Astrocyte (in vitro differentiated cells and primary cell): Measurements from ENCODE around the gene SOX1. TPM values are rescaled to one million over a fixed set of nuclear protein-coding genes. Genes with fewer than 3 reads are reported as not detected.

Experiments used
- DNase-seq: peaks from one replicate; pipeline ENCODE4 v3.0.0-alpha.2; 2010; ENCODE audit warnings: low read depth
- FAIRE-seq: peaks from 2 replicates; lab custom pipeline; 2011; peaks lifted over from hg19 to GRCh38; lab: Jason Lieb, UNC
- H2AFZ ChIP-seq: 2 replicates; pipeline ENCODE4 v1.6.0; 2012; ENCODE audit warnings: low read depth, low read length, inconsistent platforms
- H3K27ac ChIP-seq: 2 replicates; pipeline ENCODE4 v1.5.1; 2011; ENCODE audit warnings: low read depth, low read length, inconsistent platforms
- H3K27me3 ChIP-seq: 2 replicates; pipeline ENCODE4 v1.6.0; 2011; ENCODE audit warnings: low read length, inconsistent platforms; ENCODE audit not compliant: insufficient read depth
- H3K36me3 ChIP-seq: 2 replicates; pipeline ENCODE4 v1.5.1; 2011; ENCODE audit warnings: low read length, inconsistent platforms; ENCODE audit not compliant: insufficient read depth
- H3K4me1 ChIP-seq: 2 replicates; pipeline ENCODE4 v1.5.1; 2011; ENCODE audit warnings: low read length, inconsistent platforms; ENCODE audit not compliant: insufficient read depth
- H3K4me2 ChIP-seq: 2 replicates; pipeline ENCODE4 v1.6.0; 2012; ENCODE audit warnings: low read length, inconsistent platforms
- H3K4me3 ChIP-seq: 2 replicates; pipeline ENCODE4 v1.5.1; 2011; ENCODE audit warnings: low read depth, mild to moderate bottlenecking, low read length, inconsistent platforms; ENCODE audit not compliant: insufficient read depth
- H3K79me2 ChIP-seq: 2 replicates; pipeline ENCODE4 v1.6.0; 2012; ENCODE audit warnings: mild to moderate bottlenecking, low read length, inconsistent platforms; ENCODE audit not compliant: insufficient read depth
- H3K9ac ChIP-seq: 2 replicates; pipeline ENCODE4 v1.6.0; 2012; ENCODE audit warnings: mild to moderate bottlenecking, low read length, inconsistent platforms
- H3K9me3 ChIP-seq: 2 replicates; pipeline ENCODE4 v1.5.1; 2012; ENCODE audit warnings: low read depth, mild to moderate bottlenecking, low read length, inconsistent platforms; ENCODE audit not compliant: insufficient read depth
- H4K20me1 ChIP-seq: 2 replicates; pipeline ENCODE4 v1.6.0; 2012; ENCODE audit warnings: low read length, inconsistent platforms; ENCODE audit not compliant: insufficient read depth
- H3K27ac Mint-ChIP-seq: one replicate; pipeline ENCODE4 v1.8.0; 2021; ENCODE audit warnings: mild to moderate bottlenecking, mixed read lengths; ENCODE audit not compliant: unreplicated experiment
- H3K27me3 Mint-ChIP-seq: one replicate; pipeline ENCODE4 v1.8.0; 2021; ENCODE audit warnings: low read depth, mixed read lengths; ENCODE audit not compliant: unreplicated experiment
- H3K36me3 Mint-ChIP-seq: one replicate; pipeline ENCODE4 v1.8.0; 2021; ENCODE audit warnings: low read depth, mixed read lengths; ENCODE audit not compliant: unreplicated experiment
- H3K4me1 Mint-ChIP-seq: one replicate; pipeline ENCODE4 v1.8.0; 2021; ENCODE audit warnings: low read depth, mixed read lengths; ENCODE audit not compliant: unreplicated experiment
- H3K4me3 Mint-ChIP-seq: one replicate; pipeline ENCODE4 v1.8.0; 2021; ENCODE audit warnings: mild to moderate bottlenecking, moderate library complexity, mixed read lengths; ENCODE audit not compliant: unreplicated experiment
- H3K9me3 Mint-ChIP-seq: one replicate; pipeline ENCODE4 v1.8.0; 2021; ENCODE audit warnings: mild to moderate bottlenecking, mixed read lengths; ENCODE audit not compliant: unreplicated experiment
- CTCF ChIP-seq: IDR thresholded peaks from 2 replicates; pipeline ENCODE4 v1.5.1; 2011; ENCODE audit warnings: low read depth, mild to moderate bottlenecking, inconsistent platforms, low read length, moderate library complexity; ENCODE audit not compliant: insufficient read depth
- EZH2 ChIP-seq: IDR thresholded peaks from 2 replicates; pipeline ENCODE4 v1.6.1; 2012; ENCODE audit warnings: mild to moderate bottlenecking, low read length, inconsistent platforms; ENCODE audit not compliant: insufficient read depth
- total RNA-seq: library from RNA; stranded (reverse); gene quantifications from 2 replicates; pipeline ENCODE4 v1.2.1, GENCODE V29; 2021

SOX1 gene
- total RNA-seq, 1 donor from 2014 or later: not detected

DNA sequence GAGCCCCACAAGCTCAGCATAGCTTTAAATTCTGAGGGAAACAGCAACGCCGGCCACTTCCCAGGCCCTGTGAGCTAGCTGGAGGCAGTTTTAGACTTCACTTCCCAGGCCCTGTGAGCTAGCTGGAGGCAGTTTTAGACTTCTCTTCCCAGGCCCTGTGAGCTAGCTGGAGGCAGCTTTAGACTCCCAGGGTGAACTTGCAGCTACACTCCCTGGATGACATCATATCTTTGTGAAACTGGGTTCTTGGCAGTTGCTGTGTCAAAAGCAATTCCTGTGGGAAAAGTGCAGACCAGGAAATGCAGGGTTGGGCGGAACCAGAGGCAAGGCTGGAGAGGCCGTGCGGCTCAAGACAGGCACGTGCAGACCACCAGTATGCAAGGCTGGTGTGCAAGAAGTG is 12.7 kb downstream of the SOX1 start:
- DNase-seq (no peak), FAIRE-seq (no peak)
- no peaks in the 10 kb centered on the region for H3K9me3 ChIP-seq
- H3K36me3 ChIP-seq: no peaks in the 10 kb centered on the region
- peaks cover 12% of the 10 kb centered on the region for H3K27me3 ChIP-seq
- H3K79me2 ChIP-seq: no peaks in the 10 kb centered on the region
- no peaks in the 10 kb centered on the region for H4K20me1 ChIP-seq
- no peak overlapping the region for H3K4me2 ChIP-seq
- Mint-ChIP-seq H3K9me3 (peaks cover 31% of the 10 kb centered on the region), H3K4me3 (no peak overlapping the region), H3K27me3 (peaks cover 40% of the 10 kb centered on the region), H3K36me3 (peaks cover 2% of the 10 kb centered on the region), H3K4me1 (peaks cover 4% of the 10 kb centered on the region), H3K27ac (no peak overlapping the region)
- TF ChIP-seq CTCF (no peak), EZH2 (no peak)
- no peak overlapping the region for H3K4me3 ChIP-seq
- no peak overlapping the region for H3K27ac ChIP-seq
- no peaks in the 10 kb centered on the region for H3K4me1 ChIP-seq
- H3K9ac ChIP-seq: no peak overlapping the region
- H2AFZ ChIP-seq: peak overlapping the region; percentile 18

DNA sequence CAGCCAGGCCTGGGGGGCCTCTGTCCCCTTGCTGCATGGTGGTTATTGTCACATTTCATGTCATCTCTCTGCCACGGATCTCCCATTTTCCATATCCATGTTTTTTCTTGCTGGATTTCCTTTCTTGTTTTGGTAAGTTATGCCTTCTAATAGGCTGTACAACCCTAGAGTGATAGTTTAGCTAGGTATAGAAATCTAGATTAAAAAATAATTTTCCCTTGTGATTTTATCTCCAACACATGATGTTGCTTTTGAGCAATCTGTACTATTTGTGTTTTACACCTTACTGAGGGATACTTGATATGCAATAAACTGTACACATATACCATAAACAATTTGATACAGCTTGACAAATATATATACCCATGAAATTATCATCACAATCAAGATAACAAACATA is 17.0 kb downstream of the SOX1 start:
- Mint-ChIP-seq H3K9me3 (peaks cover 29% of the 10 kb centered on the region), H3K36me3 (no peaks in the 10 kb centered on the region), H3K27me3 (peaks cover 29% of the 10 kb centered on the region), H3K27ac (no peak overlapping the region), H3K4me3 (no peak overlapping the region), H3K4me1 (peaks cover 4% of the 10 kb centered on the region)
- FAIRE-seq (no peak), DNase-seq (no peak)
- TF ChIP-seq CTCF (no peak), EZH2 (no peak)
- Histone ChIP-seq H3K9ac (no peak overlapping the region), H3K4me1 (no peaks in the 10 kb centered on the region), H3K36me3 (no peaks in the 10 kb centered on the region), H2AFZ (no peak overlapping the region), H3K9me3 (peaks cover 4% of the 10 kb centered on the region), H3K27ac (no peak overlapping the region), H3K79me2 (no peaks in the 10 kb centered on the region), H3K4me3 (no peak overlapping the region), H4K20me1 (no peaks in the 10 kb centered on the region), H3K27me3 (no peaks in the 10 kb centered on the region), H3K4me2 (no peak overlapping the region)

- Histone ChIP-seq H3K36me3 (no peaks in the 10 kb centered on the region), H3K27me3 (no peaks in the 10 kb centered on the region), H3K4me2 (no peak overlapping the region), H3K4me1 (peaks cover 3% of the 10 kb centered on the region), H3K4me3 (no peak overlapping the region), H3K79me2 (no peaks in the 10 kb centered on the region), H2AFZ (no peak overlapping the region), H3K9me3 (peaks cover 2% of the 10 kb centered on the region), H4K20me1 (no peaks in the 10 kb centered on the region), H3K9ac (no peak overlapping the region), H3K27ac (no peak overlapping the region)
- peaks cover 74% of the 10 kb centered on the region for H3K27me3 Mint-ChIP-seq
- peaks cover 3% of the 10 kb centered on the region for H3K4me1 Mint-ChIP-seq
- FAIRE-seq (no peak), DNase-seq (no peak)
- H3K27ac Mint-ChIP-seq: no peak overlapping the region
- H3K4me3 Mint-ChIP-seq: no peak overlapping the region
- peaks cover 8% of the 10 kb centered on the region for H3K9me3 Mint-ChIP-seq
- H3K36me3 Mint-ChIP-seq: no peaks in the 10 kb centered on the region
- no peak for TF ChIP-seq EZH2
- TF ChIP-seq CTCF: no peak
Measured at GRCh38 chr13:112092453-112092852, 25.5 kb downstream of the SOX1 start.
